H9 (cell line): ENCODE measurements around the gene ARL11. TPM values are rescaled to one million over a fixed set of nuclear protein-coding genes. Genes with fewer than 3 reads are reported as not detected.

ENCODE experiments used
- DNase-seq: peaks from one replicate; pipeline ENCODE4 v3.0.0-alpha.2; 2017
- H2AFZ ChIP-seq: one replicate; pipeline ENCODE4 v1.6.1; 2013; ENCODE audit warnings: mild to moderate bottlenecking, low read length, control low read depth, moderate library complexity
- H2AK5ac ChIP-seq: 2 replicates; pipeline ENCODE4 v1.6.1; 2013; ENCODE audit warnings: low read length, control low read depth, mixed read lengths; ENCODE audit not compliant: insufficient read length
- H2BK120ac ChIP-seq: one replicate; pipeline ENCODE4 v1.6.1; 2013; ENCODE audit warnings: low read depth, mild to moderate bottlenecking, low read length, control low read depth, inconsistent platforms; ENCODE audit not compliant: poor library complexity, severe bottlenecking
- H2BK12ac ChIP-seq: 2 replicates; pipeline ENCODE4 v1.6.1; 2013; ENCODE audit warnings: low read length, control low read depth, mixed read lengths, low read depth; ENCODE audit not compliant: insufficient read length
- H2BK15ac ChIP-seq: 2 replicates; pipeline ENCODE4 v1.6.1; 2013; ENCODE audit warnings: low read depth, low read length, control low read depth
- H2BK20ac ChIP-seq: one replicate; pipeline ENCODE4 v1.6.1; 2013; ENCODE audit warnings: low read depth, mild to moderate bottlenecking, low read length, control low read depth, inconsistent platforms; ENCODE audit not compliant: poor library complexity, severe bottlenecking
- H2BK5ac ChIP-seq: 2 replicates; pipeline ENCODE4 v1.6.1; 2013; ENCODE audit warnings: low read length, control low read depth, mixed read lengths; ENCODE audit not compliant: insufficient read length
- H3K14ac ChIP-seq: 2 replicates; pipeline ENCODE4 v1.6.1; 2013; ENCODE audit warnings: low read length, control low read depth; ENCODE audit not compliant: insufficient read depth
- H3K18ac ChIP-seq: 2 replicates; pipeline ENCODE4 v1.6.1; 2013; ENCODE audit warnings: low read depth, mild to moderate bottlenecking, mixed read lengths, low read length, control low read depth; ENCODE audit not compliant: insufficient read length
- H3K23ac ChIP-seq: 2 replicates; pipeline ENCODE4 v1.6.1; 2013; ENCODE audit warnings: low read length, control low read depth, mixed read lengths, low read depth; ENCODE audit not compliant: insufficient read length
- H3K23me2 ChIP-seq: 2 replicates; pipeline ENCODE4 v1.6.1; 2013; ENCODE audit warnings: low read depth, mild to moderate bottlenecking, mixed read lengths, low read length, control low read depth; ENCODE audit not compliant: insufficient read length, poor library complexity, severe bottlenecking
- H3K27ac ChIP-seq: 2 replicates; pipeline ENCODE4 v1.5.1; 2013; ENCODE audit warnings: low read length, control low read depth, mixed read lengths, low read depth; ENCODE audit not compliant: insufficient read length
- H3K27me3 ChIP-seq: 2 replicates; pipeline ENCODE4 v1.6.1; 2013; ENCODE audit warnings: low read length, control low read depth, inconsistent platforms; ENCODE audit not compliant: insufficient read depth
- H3K4ac ChIP-seq: 2 replicates; pipeline ENCODE4 v1.6.1; 2013; ENCODE audit warnings: low read depth, mild to moderate bottlenecking, control low read depth, inconsistent platforms, low read length, moderate library complexity
- H3K4me1 ChIP-seq: 2 replicates; pipeline ENCODE4 v1.6.1; 2013; ENCODE audit warnings: low read length, control low read depth, inconsistent platforms; ENCODE audit not compliant: insufficient read depth
- H3K4me2 ChIP-seq: 2 replicates; pipeline ENCODE4 v1.6.1; 2013; ENCODE audit warnings: low read length, control low read depth, mixed read lengths; ENCODE audit not compliant: insufficient read length, insufficient read depth
- H3K56ac ChIP-seq: 2 replicates; pipeline ENCODE4 v1.6.1; 2013; ENCODE audit warnings: low read depth, mild to moderate bottlenecking, mixed read lengths, low read length, control low read depth; ENCODE audit not compliant: insufficient read length
- H3K79me1 ChIP-seq: 2 replicates; pipeline ENCODE4 v1.6.1; 2013; ENCODE audit warnings: low read depth, mild to moderate bottlenecking, moderate library complexity, low read length, control low read depth, inconsistent platforms; ENCODE audit not compliant: insufficient read depth, poor library complexity, severe bottlenecking
- H3K79me2 ChIP-seq: 2 replicates; pipeline ENCODE4 v1.6.1; 2013; ENCODE audit warnings: low read length, control low read depth, inconsistent platforms; ENCODE audit not compliant: insufficient read depth
- H3K9ac ChIP-seq: 2 replicates; pipeline ENCODE4 v1.6.1; 2013; ENCODE audit warnings: low read length, control low read depth, mixed read lengths; ENCODE audit not compliant: insufficient read length; ENCODE audit errors: extremely low read depth
- H3K9me3 ChIP-seq: one replicate; pipeline ENCODE4 v1.6.1; 2013; ENCODE audit warnings: low read depth, low read length, inconsistent platforms; ENCODE audit not compliant: control insufficient read depth
- H3T11ph ChIP-seq: one replicate; pipeline ENCODE4 v1.6.1; 2013; ENCODE audit warnings: mild to moderate bottlenecking, low read length, control low read depth, inconsistent platforms
- H4K20me1 ChIP-seq: one replicate; pipeline ENCODE4 v1.6.1; 2013; ENCODE audit not compliant: control insufficient read depth, insufficient read length, insufficient read depth
- H4K5ac ChIP-seq: 2 replicates; pipeline ENCODE4 v1.6.1; 2013; ENCODE audit warnings: low read depth, mild to moderate bottlenecking, mixed read lengths, low read length, control low read depth; ENCODE audit not compliant: insufficient read length
- H4K8ac ChIP-seq: replicated peaks from 2 replicates; pipeline ENCODE4 v1.6.1; 2013; ENCODE audit warnings: low read length, control low read depth, mixed read lengths, low read depth; ENCODE audit not compliant: insufficient read length
- H4K91ac ChIP-seq: 2 replicates; pipeline ENCODE4 v1.6.1; 2013; ENCODE audit warnings: low read depth, mild to moderate bottlenecking, moderate library complexity, mixed read lengths, low read length, control low read depth; ENCODE audit not compliant: insufficient read length
- H3K27ac Mint-ChIP-seq, 3 experiments: 2 replicates in 2 of 3; 3 replicates in 1 of 3; pipeline ENCODE4 v1.8.0; 2020 to 2021; ENCODE audit warnings: mixed read lengths in 3 of 3, mild to moderate bottlenecking in 1 of 3, moderate library complexity in 1 of 3
- H3K27me3 Mint-ChIP-seq: 2 replicates; pipeline ENCODE4 v1.8.0; 2021; ENCODE audit warnings: low read depth, mild to moderate bottlenecking, moderate library complexity, mixed read lengths
- H3K36me3 Mint-ChIP-seq, 3 experiments: 2 replicates in 2 of 3; 3 replicates in 1 of 3; pipeline ENCODE4 v1.8.0; 2020 to 2021; ENCODE audit warnings: low read depth in 3 of 3, mixed read lengths in 3 of 3; ENCODE audit not compliant: insufficient read depth in 1 of 3
- H3K4me1 Mint-ChIP-seq, 2 experiments: 2 replicates each; pipeline ENCODE4 v1.8.0; 2020; ENCODE audit warnings: mixed read lengths in 2 of 2
- H3K4me3 Mint-ChIP-seq, 2 experiments: 2 replicates in 1 of 2; 3 replicates in 1 of 2; pipeline ENCODE4 v1.8.0; 2020 to 2021; ENCODE audit warnings: mild to moderate bottlenecking in 2 of 2, mixed read lengths in 2 of 2, moderate library complexity in 1 of 2
- H3K9me3 Mint-ChIP-seq, 2 experiments: 2 replicates in 1 of 2; 3 replicates in 1 of 2; pipeline ENCODE4 v1.8.0; 2020; ENCODE audit warnings: mild to moderate bottlenecking in 2 of 2, mixed read lengths in 2 of 2, moderate library complexity in 1 of 2
- CTCF ChIP-seq: fragments of 200-600 bp; sonication (generic); conservative IDR thresholded peaks from 3 replicates; pipeline ENCODE4 v1.8.0; 2021; ENCODE audit warnings: antibody characterized with exemption, mild to moderate bottlenecking
- whole genome bisulfite sequencing: extraction: QIAGEN DNeasy Blood & Tissue Kit; methylation state at CpG from one replicate; pipeline ENCODE4 v1.1.7; 2013; ENCODE audit warnings: missing lambda C conversion rate, low lambda C conversion rate, mixed read lengths; ENCODE audit not compliant: insufficient read length; ENCODE audit errors: extremely low coverage; 5-methylcytosine and 5-hydroxymethylcytosine counted together
- total RNA-seq: library from RNA; stranded (reverse); gene quantifications from 2 replicates; pipeline ENCODE4 v1.2.1, GENCODE V29; 2021

Gene ARL11
- total RNA-seq, 1 experiment from 2014 or later, result 0.42 TPM

- H3K4ac ChIP-seq, result no peak overlapping the region
- no peaks in the 10 kb centered on the region for H3K23me2 ChIP-seq
- TF ChIP-seq CTCF, result no peak
- peaks cover 45 to 53% (median 48%) of the 10 kb centered on the region in 3 experiments for H3K36me3 Mint-ChIP-seq
- no peak overlapping the region for H3K18ac ChIP-seq
- H2AFZ ChIP-seq, result no peak overlapping the region
- no peak overlapping the region for H3K14ac ChIP-seq
- peaks cover 4% of the 10 kb centered on the region; the same call in 1 of the 2 replicates for H3K79me2 ChIP-seq
- no peak overlapping the region for H2BK5ac ChIP-seq
- peaks cover 6% of the 10 kb centered on the region for H3K9me3 ChIP-seq
- no peak overlapping the region for H3T11ph ChIP-seq
- no peak overlapping the region for H3K4me2 ChIP-seq
- peaks cover 21 to 23% of the 10 kb centered on the region in 2 experiments for H3K9me3 Mint-ChIP-seq
- no CpG with 5 or more reads among the region's 6 CpGs for WGBS
- H3K9ac ChIP-seq, result no peak overlapping the region
- H3K4me1 ChIP-seq, result no peaks in the 10 kb centered on the region
- H3K79me1 ChIP-seq, result no peaks in the 10 kb centered on the region
- no peak overlapping the region for H3K4me3 Mint-ChIP-seq
- no peak overlapping the region for H4K91ac ChIP-seq
- no peaks in the 10 kb centered on the region for H3K27me3 Mint-ChIP-seq
- no peak overlapping the region for H2BK12ac ChIP-seq
- no peak overlapping the region for H2BK120ac ChIP-seq
- H3K4me1 Mint-ChIP-seq, result peaks cover 5 to 6% of the 10 kb centered on the region in 2 experiments; a peak in 3 of 4 replicates
- DNase-seq, result no peak
- H3K27ac ChIP-seq, result no peak overlapping the region
- no peak overlapping the region for H3K56ac ChIP-seq
- H3K27me3 ChIP-seq, result no peaks in the 10 kb centered on the region
- no peak overlapping the region for H3K23ac ChIP-seq
- H2AK5ac ChIP-seq, result no peak overlapping the region
- H4K8ac ChIP-seq, result no peak overlapping the region
- no peak overlapping the region for H3K27ac Mint-ChIP-seq
- H4K20me1 ChIP-seq, result no peaks in the 10 kb centered on the region
- no peak overlapping the region for H2BK20ac ChIP-seq
- no peak overlapping the region for H2BK15ac ChIP-seq
- no peak overlapping the region for H4K5ac ChIP-seq
These were observed 48.4 kb downstream of the ARL11 start for GRCh38 chr13:49676581-49677298.
